GM15510 (cell line): ENCODE results near the gene CDH13.

Experiments used
- POLR2A ChIP-seq: IDR thresholded peaks from 3 replicates; pipeline ENCODE4 v1.6.1; 2011; ENCODE audit warnings: borderline replicate concordance; ENCODE audit not compliant: insufficient read length; ENCODE audit errors: extremely low read depth

CDH13 gene

GRCh38 chr16:82681592-82681991 is 54.8 kb downstream of the CDH13 start:
- no peak for TF ChIP-seq POLR2A

DNA sequence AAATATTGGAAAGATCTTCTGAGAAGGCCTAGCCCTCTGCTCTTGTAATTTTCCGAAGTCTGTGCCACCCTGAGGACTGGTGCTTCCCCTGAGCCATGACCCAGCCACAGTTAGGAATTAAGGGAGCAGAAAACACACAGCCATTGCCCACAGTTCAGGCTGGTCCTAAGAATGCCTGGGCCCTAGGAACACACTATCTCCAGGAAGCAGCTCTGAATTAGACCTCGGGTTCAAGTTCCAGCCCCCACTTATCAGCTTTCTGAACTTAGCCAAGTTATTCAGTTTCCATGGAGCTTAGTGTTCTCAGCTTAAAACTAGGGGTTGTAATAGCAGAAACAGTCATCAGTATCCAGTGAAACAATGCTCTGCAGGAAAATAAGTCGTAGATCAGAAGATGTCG is 56.0 kb downstream of the CDH13 start:
- TF ChIP-seq POLR2A: no peak

DNA sequence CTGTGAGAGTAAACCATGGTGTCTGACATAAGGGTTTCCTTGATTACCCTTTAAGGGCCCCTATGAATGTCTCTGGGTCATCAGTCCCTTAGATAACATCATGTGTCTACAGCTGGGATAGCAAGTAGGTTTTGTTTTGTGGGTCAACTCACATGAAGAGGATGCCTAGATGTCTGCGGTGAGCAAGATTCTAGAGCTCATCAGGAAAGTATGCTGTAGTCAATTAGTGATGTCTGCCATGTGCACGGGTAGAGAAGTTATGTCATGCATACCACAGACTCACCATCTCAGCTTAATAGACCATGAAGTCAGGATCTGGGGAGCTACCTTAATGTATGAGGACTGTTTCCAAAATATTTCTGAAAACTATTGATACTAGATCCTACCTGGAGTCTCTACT is 57.5 kb downstream of the CDH13 start:
- TF ChIP-seq POLR2A: no peak

- TF ChIP-seq POLR2A: no peak
Observed at GRCh38 chr16:82685526-82685925, 58.8 kb downstream of the CDH13 start.

GRCh38 chr16:82694239-82694874 is 67.6 kb downstream of the CDH13 start:
- no peak for TF ChIP-seq POLR2A

DNA sequence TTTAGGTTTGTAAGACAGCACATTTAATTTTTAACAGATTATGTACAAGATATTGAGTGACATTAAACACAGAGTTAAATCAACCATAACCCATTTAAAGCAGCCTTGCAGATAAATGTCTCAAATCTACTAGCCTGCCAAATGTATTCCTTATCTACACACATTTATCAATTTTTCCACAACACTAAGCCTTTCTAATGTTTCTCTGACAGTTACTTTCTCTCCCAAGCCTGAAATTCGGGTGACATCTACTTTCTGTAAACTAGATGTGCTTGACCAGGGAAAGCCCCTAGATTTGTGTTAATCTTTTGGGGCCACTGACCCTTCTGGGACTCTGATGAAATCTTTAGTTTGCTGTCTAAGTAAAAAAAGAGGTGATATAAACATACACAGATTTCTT is 69.0 kb downstream of the CDH13 start:
- TF ChIP-seq POLR2A: no peak

DNA sequence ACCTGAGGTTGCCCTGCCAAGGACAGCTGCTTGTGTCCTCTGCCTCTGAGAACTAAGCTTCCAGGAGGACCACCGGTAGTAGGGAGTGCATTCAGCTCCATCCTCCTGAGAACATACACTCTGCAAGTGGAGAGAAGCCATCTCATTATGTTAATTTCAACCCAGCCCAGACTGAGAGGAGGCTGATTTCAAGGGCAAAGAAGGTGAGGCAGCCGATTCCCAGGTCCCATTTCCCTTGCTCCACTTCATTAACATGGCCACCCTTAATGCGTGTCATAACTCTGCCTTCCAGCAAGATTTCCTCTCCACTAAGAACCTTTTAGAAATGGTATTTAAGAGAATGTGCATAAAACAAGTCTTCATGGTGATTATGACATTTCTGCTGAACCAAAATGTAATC is 72.5 kb downstream of the CDH13 start:
- TF ChIP-seq POLR2A: no peak

- TF ChIP-seq POLR2A: no peak
Observed at GRCh38 chr16:82699711-82700495, 73.1 kb downstream of the CDH13 start.

GRCh38 chr16:82700541-82701235 is 73.9 kb downstream of the CDH13 start:
- no peak for TF ChIP-seq POLR2A

GRCh38 chr16:82701442-82701955 is 74.7 kb downstream of the CDH13 start:
- TF ChIP-seq POLR2A: no peak

DNA sequence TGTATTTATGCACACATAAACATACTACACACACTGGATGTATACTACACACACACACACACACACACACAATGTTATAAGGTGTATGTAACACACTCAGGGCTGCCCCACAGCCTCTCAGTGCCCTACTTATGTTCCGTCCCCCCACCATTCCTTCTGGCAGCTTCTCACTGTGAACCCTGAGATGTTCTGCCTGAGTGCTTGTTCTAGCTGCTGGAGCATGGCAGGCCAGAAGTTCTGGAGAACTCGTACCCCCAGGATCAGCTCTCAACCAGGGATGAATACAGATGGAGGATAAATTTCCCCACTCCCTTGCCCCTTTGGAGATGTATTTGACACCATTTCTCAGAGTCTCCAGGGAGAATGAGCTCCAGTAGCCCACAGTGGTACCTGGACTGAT is 76.4 kb downstream of the CDH13 start:
- TF ChIP-seq POLR2A: no peak

GRCh38 chr16:82703871-82704768 is 77.4 kb downstream of the CDH13 start:
- no peak for TF ChIP-seq POLR2A

- no peak for TF ChIP-seq POLR2A
Observed at GRCh38 chr16:82709987-82710386, 83.2 kb downstream of the CDH13 start.

- TF ChIP-seq POLR2A: no peak
Observed at GRCh38 chr16:82713778-82714177, 87.0 kb downstream of the CDH13 start.
